Immature natural killer cell (primary cell): ENCODE results near the gene RALGAPA2. TPM values are rescaled to one million over a fixed set of nuclear protein-coding genes. Genes with fewer than 3 reads are reported as not detected.

ENCODE experiments used
- DNase-seq, 3 donors: peaks; one replicate each; pipeline ENCODE4 v3.0.0; 2022; ENCODE audit warnings: mixed read lengths in 1 of 3
- H3K27ac Mint-ChIP-seq, 6 donors: one replicate each; pipeline ENCODE4 v1.8.0; 2020; ENCODE audit warnings: mixed read lengths in 6 of 6, mild to moderate bottlenecking in 5 of 6, inconsistent platforms in 4 of 6, moderate library complexity in 3 of 6
- H3K27me3 Mint-ChIP-seq, 3 donors: one replicate each; pipeline ENCODE4 v1.8.0; 2020 to 2021; ENCODE audit warnings: low read depth in 3 of 3, mild to moderate bottlenecking in 3 of 3, mixed read lengths in 3 of 3, moderate library complexity in 3 of 3, inconsistent platforms in 1 of 3
- H3K36me3 Mint-ChIP-seq, 3 donors: one replicate each; pipeline ENCODE4 v1.8.0; 2020; ENCODE audit warnings: mixed read lengths in 3 of 3, inconsistent platforms in 2 of 3, mild to moderate bottlenecking in 2 of 3
- H3K4me1 Mint-ChIP-seq, 2 donors: one replicate each; pipeline ENCODE4 v1.8.0; 2020; ENCODE audit warnings: inconsistent platforms in 2 of 2, mild to moderate bottlenecking in 2 of 2, mixed read lengths in 2 of 2, moderate library complexity in 1 of 2
- H3K4me3 Mint-ChIP-seq, 5 donors: one replicate each; pipeline ENCODE4 v1.8.0; 2020; ENCODE audit warnings: mild to moderate bottlenecking in 5 of 5, mixed read lengths in 5 of 5, inconsistent platforms in 3 of 5, moderate library complexity in 3 of 5
- H3K9me3 Mint-ChIP-seq, 6 donors: one replicate each; pipeline ENCODE4 v1.8.0; 2020; ENCODE audit warnings: mild to moderate bottlenecking in 6 of 6, mixed read lengths in 6 of 6, inconsistent platforms in 4 of 6, moderate library complexity in 3 of 6
- polyA plus RNA-seq, 3 donors: library from polyadenylated mRNA; unstranded; fragments of 300-500 nt; fragmentation: Illumina TruSeq; gene quantifications; one replicate each; pipeline ENCODE4 v1.2.3, GENCODE V29; 2021

RALGAPA2 gene
- polyA plus RNA-seq, 3 donors from 2014 or later = 2.2 to 5.7 (median 2.3) TPM

GRCh38 chr20:20437314-20437713, 275.1 kb downstream of the RALGAPA2 start:
- Mint-ChIP-seq H3K4me1 (peaks cover 17 to 18% of the 10 kb centered on the region in 2 donors), H3K4me3 (no peak overlapping the region), H3K27me3 (no peaks in the 10 kb centered on the region), H3K27ac (no peak overlapping the region), H3K9me3 (no peaks in the 10 kb centered on the region), H3K36me3 (peaks cover 11 to 26% (median 14%) of the 10 kb centered on the region in 3 donors)
- no peak for DNase-seq

GRCh38 chr20:20436689-20437088, 275.8 kb downstream of the RALGAPA2 start:
- Mint-ChIP-seq H3K4me1 (peaks cover 11 to 12% of the 10 kb centered on the region in 2 donors), H3K9me3 (no peaks in the 10 kb centered on the region), H3K36me3 (peaks cover 11 to 26% (median 14%) of the 10 kb centered on the region in 3 donors), H3K4me3 (no peak overlapping the region), H3K27ac (no peak overlapping the region), H3K27me3 (no peaks in the 10 kb centered on the region)
- DNase-seq = no peak

- Mint-ChIP-seq H3K36me3 (peaks cover 11 to 26% (median 18%) of the 10 kb centered on the region in 3 donors), H3K4me3 (no peak overlapping the region), H3K27me3 (no peaks in the 10 kb centered on the region), H3K9me3 (no peaks in the 10 kb centered on the region), H3K27ac (no peak overlapping the region), H3K4me1 (no peaks in the 10 kb centered on the region)
- DNase-seq = no peak
Measured at GRCh38 chr20:20435453-20435852, 277.0 kb downstream of the RALGAPA2 start.

DNA sequence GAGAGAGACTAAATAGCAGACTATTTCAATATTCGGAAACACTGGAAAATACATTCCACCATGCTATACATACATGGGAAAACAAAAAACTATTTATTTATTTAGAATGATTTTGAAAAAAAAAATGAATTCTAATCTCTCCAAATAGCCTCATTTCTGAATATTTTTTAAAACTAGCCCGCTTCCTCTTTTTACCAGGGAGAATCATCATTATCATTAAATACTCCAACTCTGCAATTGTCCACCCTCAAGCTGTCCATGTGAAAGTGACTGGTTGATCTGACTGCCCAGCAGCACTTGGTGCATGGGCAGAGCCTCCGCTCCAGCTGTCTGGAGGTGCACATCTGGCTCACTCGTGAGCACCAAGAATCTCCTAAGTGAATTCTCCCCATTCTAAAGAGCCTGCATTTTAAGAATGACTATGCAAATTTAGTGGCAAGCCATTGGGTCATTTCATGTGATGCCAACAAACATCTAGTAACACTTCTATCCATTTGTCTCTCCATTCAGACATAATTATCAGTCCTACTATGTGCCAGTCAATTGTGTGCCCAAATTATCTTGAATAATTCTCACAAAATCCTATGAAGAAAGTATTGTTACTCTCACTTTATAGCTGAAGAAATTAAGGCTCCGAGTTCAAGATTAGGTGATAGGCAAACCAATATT, 279.7 kb downstream of the RALGAPA2 start:
- H3K27me3 Mint-ChIP-seq = no peaks in the 10 kb centered on the region
- peaks cover 11 to 26% (median 17%) of the 10 kb centered on the region in 3 donors for H3K36me3 Mint-ChIP-seq
- no peak overlapping the region for H3K27ac Mint-ChIP-seq

GRCh38 chr20:20430066-20430465, 282.4 kb downstream of the RALGAPA2 start:
- Mint-ChIP-seq H3K4me1 (no peaks in the 10 kb centered on the region), H3K27me3 (no peaks in the 10 kb centered on the region), H3K27ac (no peak overlapping the region), H3K4me3 (no peak overlapping the region), H3K36me3 (peaks cover 4 to 12% (median 9%) of the 10 kb centered on the region in 3 donors), H3K9me3 (no peaks in the 10 kb centered on the region)
- no peak for DNase-seq

More for the DNA sequence above, 279.7 kb downstream of the RALGAPA2 start:
- no peak overlapping the region for H3K4me3 Mint-ChIP-seq
- H3K4me1 Mint-ChIP-seq = no peaks in the 10 kb centered on the region
- no peak for DNase-seq
- no peaks in the 10 kb centered on the region for H3K9me3 Mint-ChIP-seq

GRCh38 chr20:20428067-20428466, 284.4 kb downstream of the RALGAPA2 start:
- Mint-ChIP-seq H3K27ac (no peak overlapping the region), H3K9me3 (no peaks in the 10 kb centered on the region), H3K4me1 (no peaks in the 10 kb centered on the region), H3K36me3 (peaks cover 0 to 4% (median 3%) of the 10 kb centered on the region in 3 donors), H3K27me3 (no peaks in the 10 kb centered on the region), H3K4me3 (no peak overlapping the region)
- DNase-seq = no peak

- H3K4me1 Mint-ChIP-seq = no peaks in the 10 kb centered on the region
- peak overlapping the region in 1 of 6 donors; percentile 3 for H3K27ac Mint-ChIP-seq
Measured at GRCh38 chr20:20427227-20427864, 285.1 kb downstream of the RALGAPA2 start.

GRCh38 chr20:20426655-20426907, 285.9 kb downstream of the RALGAPA2 start:
- Mint-ChIP-seq H3K27ac (no peak overlapping the region), H3K36me3 (peaks cover 0 to 14% (median 7%) of the 10 kb centered on the region in 3 donors)

More at GRCh38 chr20:20427227-20427864, 285.1 kb downstream of the RALGAPA2 start:
- H3K9me3 Mint-ChIP-seq = no peaks in the 10 kb centered on the region
- H3K27me3 Mint-ChIP-seq = no peaks in the 10 kb centered on the region
- no peak overlapping the region for H3K4me3 Mint-ChIP-seq
- no peak for DNase-seq
- peaks cover 0 to 11% (median 4%) of the 10 kb centered on the region in 3 donors for H3K36me3 Mint-ChIP-seq

DNA sequence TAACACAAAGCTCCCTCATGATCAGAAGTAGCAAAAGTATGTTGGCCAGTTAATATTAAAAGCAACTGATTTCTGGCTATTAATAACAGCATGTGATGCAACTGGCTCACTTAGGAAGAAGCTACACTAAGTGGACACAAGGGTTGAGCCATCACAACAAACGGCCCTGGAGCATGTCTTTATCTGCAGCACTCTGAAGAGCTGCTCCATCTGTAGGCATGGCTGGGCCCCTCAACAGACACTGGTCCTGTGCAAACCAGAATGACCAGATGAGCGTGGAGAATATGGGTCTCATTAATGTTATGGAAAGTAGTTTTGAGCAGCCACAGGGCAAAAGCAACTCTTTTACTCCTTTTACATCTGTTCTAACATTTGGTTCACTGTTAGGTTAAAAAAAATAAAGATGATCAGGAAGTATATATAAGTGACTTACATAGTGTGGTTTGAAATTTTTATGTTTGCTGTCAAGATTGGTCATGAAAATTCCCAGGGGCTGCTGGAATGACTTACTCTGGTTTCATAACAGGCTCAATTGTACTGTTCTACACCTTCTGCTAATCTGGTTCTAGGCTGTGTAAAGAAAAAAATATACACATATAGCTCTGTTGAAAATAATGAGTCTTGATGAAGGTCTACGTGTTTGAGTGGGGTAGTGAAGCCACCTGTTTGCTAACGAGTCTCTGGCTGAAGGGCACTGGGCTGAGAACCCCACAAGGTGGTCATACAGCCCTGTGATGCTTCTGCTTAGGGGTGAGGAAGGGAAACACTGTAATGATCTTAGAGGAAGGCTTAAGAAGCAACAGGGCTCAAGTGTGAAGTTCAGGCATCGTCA, 286.4 kb downstream of the RALGAPA2 start:
- no peak for DNase-seq
- no peaks in the 10 kb centered on the region for H3K4me1 Mint-ChIP-seq
- peaks cover 2 to 16% (median 7%) of the 10 kb centered on the region in 3 donors for H3K36me3 Mint-ChIP-seq

More at GRCh38 chr20:20426655-20426907, 285.9 kb downstream of the RALGAPA2 start:
- Mint-ChIP-seq H3K27me3 (no peaks in the 10 kb centered on the region), H3K9me3 (no peaks in the 10 kb centered on the region), H3K4me1 (no peaks in the 10 kb centered on the region), H3K4me3 (no peak overlapping the region)
- DNase-seq = no peak

GRCh38 chr20:20423117-20423516, 289.3 kb downstream of the RALGAPA2 start:
- H3K9me3 Mint-ChIP-seq = no peaks in the 10 kb centered on the region
- no peak for DNase-seq
- H3K27ac Mint-ChIP-seq = no peak overlapping the region
- H3K4me3 Mint-ChIP-seq = no peak overlapping the region
- peaks cover 0 to 2% (median 0%) of the 10 kb centered on the region in 3 donors for H3K27me3 Mint-ChIP-seq
- H3K4me1 Mint-ChIP-seq = peaks cover 0 to 1% of the 10 kb centered on the region in 2 donors
- H3K36me3 Mint-ChIP-seq = peaks cover 8 to 21% (median 8%) of the 10 kb centered on the region in 3 donors

More for the DNA sequence above, 286.4 kb downstream of the RALGAPA2 start:
- Mint-ChIP-seq H3K27ac (no peak overlapping the region), H3K27me3 (peaks cover 0 to under 1% (median 0%) of the 10 kb centered on the region in 3 donors), H3K9me3 (no peaks in the 10 kb centered on the region), H3K4me3 (no peak overlapping the region)

DNA sequence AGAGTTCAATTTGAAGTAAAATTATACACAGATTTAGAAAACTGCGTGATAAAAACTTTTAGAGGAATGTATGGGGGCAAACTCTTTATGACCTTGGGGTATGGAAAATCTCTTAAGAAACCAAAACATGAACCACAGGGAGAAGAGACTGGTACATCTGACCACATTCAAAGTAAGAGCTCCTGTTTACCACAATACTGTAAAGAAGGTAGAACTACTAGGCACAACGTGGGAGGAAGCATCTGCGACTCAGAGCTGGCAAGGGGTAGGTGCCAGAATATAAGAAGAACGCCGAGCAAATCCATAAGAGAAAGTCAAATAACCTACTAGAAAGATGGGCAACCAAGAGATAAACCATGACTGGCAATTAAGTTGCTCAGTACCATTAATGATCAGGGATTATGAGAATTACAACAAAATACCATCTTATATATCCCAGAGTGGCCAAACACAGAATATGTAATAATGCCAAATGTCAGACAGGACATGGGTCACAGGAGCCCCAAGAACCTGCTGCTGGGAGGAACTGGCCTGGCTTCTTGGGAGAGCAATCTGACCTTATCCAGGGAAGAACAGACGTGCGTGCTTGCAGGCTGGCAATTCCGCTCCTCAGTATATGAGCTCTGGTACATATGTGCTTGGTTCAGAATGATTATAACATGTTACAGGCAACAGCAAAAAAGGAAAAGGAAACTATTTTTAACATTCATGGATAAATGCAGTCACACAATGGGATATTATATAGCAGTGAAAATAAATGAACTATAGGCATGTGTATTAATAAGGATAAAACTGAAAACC, 294.4 kb downstream of the RALGAPA2 start:
- Mint-ChIP-seq H3K4me1 (peaks cover 0 to 8% of the 10 kb centered on the region in 2 donors), H3K36me3 (peaks cover 8 to 26% (median 15%) of the 10 kb centered on the region in 3 donors), H3K4me3 (no peak overlapping the region), H3K27ac (no peak overlapping the region), H3K27me3 (peaks cover 0 to 2% (median 2%) of the 10 kb centered on the region in 3 donors), H3K9me3 (no peaks in the 10 kb centered on the region)
- DNase-seq = no peak

- Mint-ChIP-seq H3K27me3 (peaks cover 0 to 2% (median 0%) of the 10 kb centered on the region in 3 donors), H3K9me3 (no peaks in the 10 kb centered on the region), H3K27ac (no peak overlapping the region), H3K36me3 (peaks cover 0 to 23% (median 14%) of the 10 kb centered on the region in 3 donors), H3K4me1 (peaks cover 0 to 8% of the 10 kb centered on the region in 2 donors), H3K4me3 (no peak overlapping the region)
- DNase-seq = no peak
Measured at GRCh38 chr20:20415321-20415720, 297.1 kb downstream of the RALGAPA2 start.

GRCh38 chr20:20414640-20415220, 297.7 kb downstream of the RALGAPA2 start:
- Mint-ChIP-seq H3K4me3 (no peak overlapping the region), H3K27me3 (peaks cover 0 to 2% (median 0%) of the 10 kb centered on the region in 3 donors), H3K9me3 (no peaks in the 10 kb centered on the region)

More at GRCh38 chr20:20414640-20415220, 297.7 kb downstream of the RALGAPA2 start:
- peaks cover 0 to 23% (median 14%) of the 10 kb centered on the region in 3 donors for H3K36me3 Mint-ChIP-seq
- H3K4me1 Mint-ChIP-seq = peaks cover 0 to 8% of the 10 kb centered on the region in 2 donors
- no peak overlapping the region for H3K27ac Mint-ChIP-seq
- DNase-seq = no peak
